ENCODE measurements around the gene PROP1.

The PROP1 gene

DNA sequence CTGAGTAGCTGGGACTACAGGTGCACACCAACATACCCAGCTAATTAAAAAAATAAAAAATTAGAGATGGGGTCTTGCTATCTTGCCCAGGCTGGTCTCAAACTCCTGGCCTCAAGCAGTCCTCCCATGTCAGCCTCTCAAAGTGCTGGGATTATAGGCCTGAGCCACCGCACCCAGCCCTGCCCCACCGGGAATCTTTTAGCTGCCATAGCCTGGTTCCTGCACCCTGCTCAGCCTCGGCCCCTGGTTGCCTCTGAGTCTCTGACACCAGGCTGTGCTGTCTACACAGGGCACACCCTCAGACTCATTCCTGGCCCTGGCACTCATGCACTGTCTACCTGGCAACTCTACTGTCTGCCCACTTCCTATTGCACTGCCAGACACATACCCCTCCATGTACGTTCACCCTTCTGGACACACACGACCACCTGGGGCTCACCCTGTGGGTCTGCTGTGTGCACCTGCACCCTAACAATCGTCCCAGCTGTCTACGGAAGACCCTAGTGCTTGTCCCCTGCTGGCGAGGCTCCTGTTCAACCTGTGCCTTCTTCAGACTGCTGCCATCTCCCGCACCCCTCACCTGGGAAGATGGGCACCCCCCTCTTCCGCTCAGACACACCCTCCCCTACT is 1.4 kb downstream of the PROP1 start:
- Histone ChIP-seq H3K36me3 (ENCODE audit: control insufficient read depth, low read length) (no peaks in the 10 kb centered on the region), H3K27ac (ENCODE audit: low read depth, low read length) (no peak overlapping the region), H3K4me2 (ENCODE audit: low read length) (no peak overlapping the region), H4K20me1 (ENCODE audit: control insufficient read depth, insufficient read depth, low read depth, low read length) (no peaks in the 10 kb centered on the region), H3K79me2 (ENCODE audit: control insufficient read depth, low read length) (no peaks in the 10 kb centered on the region), H3K4me1 (ENCODE audit: control insufficient read depth, low read length) (peaks cover 5% of the 10 kb centered on the region; the same call in 1 of the 2 replicates), H3K4me3 (ENCODE audit: low read length) (no peak overlapping the region), H3K27me3 (ENCODE audit: control insufficient read depth, low read length) (peaks cover 28% of the 10 kb centered on the region), H3F3A (ENCODE audit: control insufficient read depth, insufficient read depth) (no peaks in the 10 kb centered on the region), H3K9me2 (replicated peaks; ENCODE audit: control insufficient read depth, low read length) (no peaks in the 10 kb centered on the region), H3K9me3 (ENCODE audit: control insufficient read depth, insufficient read depth, low read length) (no peaks in the 10 kb centered on the region)
- TF ChIP-seq EZH2phosphoT487 (IDR thresholded peaks at IDR 0.05; ENCODE audit: borderline replicate concordance, low read length) = no peak
- TF ChIP-seq, protein P1, sequence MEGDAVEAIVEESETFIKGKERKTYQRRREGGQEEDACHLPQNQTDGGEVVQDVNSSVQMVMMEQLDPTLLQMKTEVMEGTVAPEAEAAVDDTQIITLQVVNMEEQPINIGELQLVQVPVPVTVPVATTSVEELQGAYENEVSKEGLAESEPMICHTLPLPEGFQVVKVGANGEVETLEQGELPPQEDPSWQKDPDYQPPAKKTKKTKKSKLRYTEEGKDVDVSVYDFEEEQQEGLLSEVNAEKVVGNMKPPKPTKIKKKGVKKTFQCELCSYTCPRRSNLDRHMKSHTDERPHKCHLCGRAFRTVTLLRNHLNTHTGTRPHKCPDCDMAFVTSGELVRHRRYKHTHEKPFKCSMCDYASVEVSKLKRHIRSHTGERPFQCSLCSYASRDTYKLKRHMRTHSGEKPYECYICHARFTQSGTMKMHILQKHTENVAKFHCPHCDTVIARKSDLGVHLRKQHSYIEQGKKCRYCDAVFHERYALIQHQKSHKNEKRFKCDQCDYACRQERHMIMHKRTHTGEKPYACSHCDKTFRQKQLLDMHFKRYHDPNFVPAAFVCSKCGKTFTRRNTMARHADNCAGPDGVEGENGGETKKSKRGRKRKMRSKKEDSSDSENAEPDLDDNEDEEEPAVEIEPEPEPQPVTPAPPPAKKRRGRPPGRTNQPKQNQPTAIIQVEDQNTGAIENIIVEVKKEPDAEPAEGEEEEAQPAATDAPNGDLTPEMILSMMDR (IDR thresholded peaks at IDR 0.05; ENCODE audit: low read depth, low read length, poor library complexity, severe bottlenecking) = no peak

GRCh38 chr5:177994063-177994462 is 2.0 kb downstream of the PROP1 start:
- Histone ChIP-seq H3F3A (ENCODE audit: control insufficient read depth, insufficient read depth) (no peaks in the 10 kb centered on the region), H3K36me3 (ENCODE audit: control insufficient read depth, low read length) (no peaks in the 10 kb centered on the region)
- TF ChIP-seq, protein P1 (IDR thresholded peaks at IDR 0.05; ENCODE audit: low read depth, low read length, poor library complexity, severe bottlenecking) = no peak
- no peak for TF ChIP-seq EZH2phosphoT487 (IDR thresholded peaks at IDR 0.05; ENCODE audit: borderline replicate concordance, low read length)

GRCh38 chr5:177992466-177992865 is 3.6 kb downstream of the PROP1 start:
- H3K9me3 ChIP-seq (ENCODE audit: control insufficient read depth, insufficient read depth, low read length) = no peaks in the 10 kb centered on the region
- H3K36me3 ChIP-seq (ENCODE audit: control insufficient read depth, low read length) = no peaks in the 10 kb centered on the region
- H3K9me2 ChIP-seq (replicated peaks; ENCODE audit: control insufficient read depth, low read length) = no peaks in the 10 kb centered on the region
- no peaks in the 10 kb centered on the region for H4K20me1 ChIP-seq (ENCODE audit: control insufficient read depth, insufficient read depth, low read depth, low read length)
- H3K27me3 ChIP-seq (ENCODE audit: control insufficient read depth, low read length) = peaks cover 12% of the 10 kb centered on the region
- H3K79me2 ChIP-seq (ENCODE audit: control insufficient read depth, low read length) = no peaks in the 10 kb centered on the region
- peaks cover 5% of the 10 kb centered on the region; the same call in 1 of the 2 replicates for H3K4me1 ChIP-seq (ENCODE audit: control insufficient read depth, low read length)
- H3K4me3 ChIP-seq (ENCODE audit: low read length) = no peak overlapping the region
- H3K27ac ChIP-seq (ENCODE audit: low read depth, low read length) = no peak overlapping the region
- H3K4me2 ChIP-seq (ENCODE audit: low read length) = no peak overlapping the region
- no peaks in the 10 kb centered on the region for H3F3A ChIP-seq (ENCODE audit: control insufficient read depth, insufficient read depth)
- TF ChIP-seq EZH2phosphoT487 (IDR thresholded peaks at IDR 0.05; ENCODE audit: borderline replicate concordance, low read length) = no peak
- TF ChIP-seq, protein P1 (IDR thresholded peaks at IDR 0.05; ENCODE audit: low read depth, low read length, poor library complexity, severe bottlenecking) = no peak

More at GRCh38 chr5:177994063-177994462, 2.0 kb downstream of the PROP1 start:
- no peaks in the 10 kb centered on the region for H3K9me3 ChIP-seq (ENCODE audit: control insufficient read depth, insufficient read depth, low read length)
- no peak overlapping the region for H3K4me3 ChIP-seq (ENCODE audit: low read length)
- H3K79me2 ChIP-seq (ENCODE audit: control insufficient read depth, low read length) = no peaks in the 10 kb centered on the region
- H3K27ac ChIP-seq (ENCODE audit: low read depth, low read length) = no peak overlapping the region
- no peaks in the 10 kb centered on the region for H4K20me1 ChIP-seq (ENCODE audit: control insufficient read depth, insufficient read depth, low read depth, low read length)
- peaks cover 24% of the 10 kb centered on the region for H3K27me3 ChIP-seq (ENCODE audit: control insufficient read depth, low read length)
- H3K9me2 ChIP-seq (replicated peaks; ENCODE audit: control insufficient read depth, low read length) = no peaks in the 10 kb centered on the region
- no peak overlapping the region for H3K4me2 ChIP-seq (ENCODE audit: low read length)
- H3K4me1 ChIP-seq (ENCODE audit: control insufficient read depth, low read length) = peaks cover 5% of the 10 kb centered on the region; the same call in 1 of the 2 replicates

Data from DOHH2 (cell line).